Measurements from ENCODE around the gene MITF.

MITF gene

DNA sequence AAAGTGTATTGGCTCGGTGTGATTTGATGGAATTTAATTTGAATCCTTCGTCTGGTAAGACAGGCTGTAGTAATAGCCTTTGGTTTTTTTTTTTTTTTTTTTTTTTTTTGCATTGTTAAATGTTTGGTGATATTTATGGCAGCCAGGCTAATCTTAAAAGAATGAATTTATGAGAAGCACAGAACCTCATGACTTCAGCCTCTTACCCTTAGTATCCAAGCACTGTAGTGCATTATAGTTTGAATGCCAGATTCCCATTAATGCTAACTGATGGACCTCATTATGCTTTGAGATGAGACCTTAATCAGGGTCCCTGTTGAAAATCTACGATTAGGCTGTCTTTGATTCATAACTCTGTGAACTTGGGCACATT, 149.7 kb downstream of the MITF start:
- Histone ChIP-seq H3K4me3 (ENCODE audit: insufficient read depth in 1 of 2, low read depth in 1 of 2, low read length in 2 of 2) (no peak overlapping the region), H3K18ac (ENCODE audit: low read depth in 1 of 2, low read length in 2 of 2) (no peak overlapping the region), H3K79me1 (replicated peaks; ENCODE audit: low read length, poor library complexity, severe bottlenecking) (peaks cover 21% of the 10 kb centered on the region), H2BK15ac (ENCODE audit: low read depth, poor library complexity, severe bottlenecking) (no peak overlapping the region), H3K4me1 (ENCODE audit: control insufficient read depth, insufficient read depth, low read depth, low read length) (peaks cover 2% of the 10 kb centered on the region), H3K9ac (ENCODE audit: low read length) (no peak overlapping the region), H2BK12ac (ENCODE audit: low read length in 2 of 2) (no peak overlapping the region), H3K9me3 (ENCODE audit: control insufficient read depth, low read length) (no peaks in the 10 kb centered on the region), H3K27me3 (ENCODE audit: control insufficient read depth in 1 of 2, insufficient read depth in 1 of 2, low read length in 2 of 2) (no peaks in the 10 kb centered on the region), H3K4ac (ENCODE audit: low read depth in 1 of 2, low read length in 2 of 2) (no peak overlapping the region), H3K36me3 (ENCODE audit: control insufficient read depth in 1 of 2, insufficient read depth in 2 of 2, low read depth in 1 of 2, low read length in 2 of 2) (peaks cover 0 to 11% of the 10 kb centered on the region in 2 experiments), H3K14ac (ENCODE audit: low read length in 2 of 2) (no peak overlapping the region), H2AK5ac (ENCODE audit: low read length, severe bottlenecking) (peak overlapping the region; percentile 47), H3K4me2 (ENCODE audit: low read length, poor library complexity, severe bottlenecking) (no peak overlapping the region), H2AFZ (ENCODE audit: low read depth, low read length) (no peak overlapping the region), H4K8ac (ENCODE audit: low read length) (no peak overlapping the region), H3K27ac (ENCODE audit: low read length, poor library complexity, severe bottlenecking) (no peak overlapping the region), H2BK5ac (ENCODE audit: low read depth, low read length, poor library complexity, severe bottlenecking) (no peak overlapping the region), H4K91ac (ENCODE audit: low read length) (no peak overlapping the region), H3K23ac (ENCODE audit: low read length in 2 of 2) (no peak overlapping the region), H2BK120ac (ENCODE audit: low read depth, low read length) (no peak overlapping the region)
- DNase-seq: no peak
- 99% methylated on average over 3 of the region's 3 CpGs for WGBS

DNA sequence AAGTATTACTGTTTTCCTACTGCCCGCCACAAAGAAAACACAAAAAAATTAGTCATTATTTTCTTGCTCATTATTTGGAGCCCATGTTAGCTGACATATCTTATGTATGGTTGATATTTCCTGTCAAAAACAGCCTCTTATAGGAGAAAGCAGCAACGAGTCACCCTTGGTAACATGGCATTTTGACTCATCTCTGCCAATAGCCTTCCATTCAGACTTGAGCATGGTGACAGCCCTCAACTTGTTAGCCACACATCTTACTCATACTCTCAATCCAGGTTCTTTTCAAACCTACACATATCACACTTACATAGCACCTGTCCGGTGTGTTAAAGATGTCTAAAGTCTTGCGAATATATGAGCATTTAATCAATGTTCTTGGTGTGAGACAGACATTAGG, 150.8 kb downstream of the MITF start:
- WGBS: 53% methylated on average over 1 of the region's 4 CpGs
- Histone ChIP-seq H2BK15ac (ENCODE audit: low read depth, poor library complexity, severe bottlenecking) (no peak overlapping the region), H3K27ac (ENCODE audit: low read length, poor library complexity, severe bottlenecking) (peak overlapping the region; percentile 55), H3K27me3 (ENCODE audit: control insufficient read depth in 1 of 2, insufficient read depth in 1 of 2, low read length in 2 of 2) (no peaks in the 10 kb centered on the region), H3K79me1 (replicated peaks; ENCODE audit: low read length, poor library complexity, severe bottlenecking) (peaks cover 18% of the 10 kb centered on the region), H3K4me2 (ENCODE audit: low read length, poor library complexity, severe bottlenecking) (no peak overlapping the region), H3K4me1 (ENCODE audit: control insufficient read depth, insufficient read depth, low read depth, low read length) (peaks cover 4% of the 10 kb centered on the region), H3K23ac (ENCODE audit: low read length in 2 of 2) (no peak overlapping the region), H3K14ac (ENCODE audit: low read length in 2 of 2) (no peak overlapping the region), H4K91ac (ENCODE audit: low read length) (no peak overlapping the region), H2AFZ (ENCODE audit: low read depth, low read length) (no peak overlapping the region), H2BK12ac (ENCODE audit: low read length in 2 of 2) (no peak overlapping the region), H3K9ac (ENCODE audit: low read length) (no peak overlapping the region), H3K36me3 (ENCODE audit: control insufficient read depth in 1 of 2, insufficient read depth in 2 of 2, low read depth in 1 of 2, low read length in 2 of 2) (peaks cover 0 to under 1% of the 10 kb centered on the region in 2 experiments), H2BK120ac (ENCODE audit: low read depth, low read length) (no peak overlapping the region), H2AK5ac (ENCODE audit: low read length, severe bottlenecking) (no peak overlapping the region), H4K8ac (ENCODE audit: low read length) (no peak overlapping the region), H3K4ac (ENCODE audit: low read depth in 1 of 2, low read length in 2 of 2) (no peak overlapping the region), H3K18ac (ENCODE audit: low read depth in 1 of 2, low read length in 2 of 2) (no peak overlapping the region), H3K9me3 (ENCODE audit: control insufficient read depth, low read length) (no peaks in the 10 kb centered on the region), H2BK5ac (ENCODE audit: low read depth, low read length, poor library complexity, severe bottlenecking) (no peak overlapping the region), H3K4me3 (ENCODE audit: insufficient read depth in 1 of 2, low read depth in 1 of 2, low read length in 2 of 2) (no peak overlapping the region)
- peak; percentile 25 for DNase-seq

DNA sequence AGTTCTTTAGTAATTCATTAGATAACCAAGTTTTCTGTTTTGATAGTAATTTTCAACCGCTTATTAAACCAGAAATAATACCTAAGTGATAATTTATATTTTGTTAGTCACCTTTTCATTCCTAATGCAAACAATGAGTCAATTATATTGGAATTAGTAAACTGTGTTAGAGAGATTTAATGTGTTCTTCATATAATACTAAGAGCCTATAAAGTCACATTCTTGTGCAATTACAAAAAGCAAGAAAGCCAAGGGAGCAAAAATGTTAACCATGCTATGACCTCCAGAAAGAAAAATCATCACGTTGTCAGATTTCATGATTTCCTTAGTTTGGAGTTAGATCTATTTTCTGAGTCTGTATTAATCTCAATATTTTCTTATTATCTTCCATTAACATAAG, 151.4 kb downstream of the MITF start:
- no peak overlapping the region for H2BK12ac ChIP-seq (ENCODE audit: low read length in 2 of 2)
- no peak overlapping the region for H3K4me3 ChIP-seq (ENCODE audit: insufficient read depth in 1 of 2, low read depth in 1 of 2, low read length in 2 of 2)
- no peak overlapping the region for H2AFZ ChIP-seq (ENCODE audit: low read depth, low read length)
- no peak overlapping the region for H3K4ac ChIP-seq (ENCODE audit: low read depth in 1 of 2, low read length in 2 of 2)
- H3K36me3 ChIP-seq (ENCODE audit: control insufficient read depth in 1 of 2, insufficient read depth in 2 of 2, low read depth in 1 of 2, low read length in 2 of 2): no peaks in the 10 kb centered on the region
- DNase-seq: no peak
- peaks cover 4% of the 10 kb centered on the region for H3K4me1 ChIP-seq (ENCODE audit: control insufficient read depth, insufficient read depth, low read depth, low read length)
- H3K9ac ChIP-seq (ENCODE audit: low read length): no peak overlapping the region
- no peak overlapping the region for H2BK5ac ChIP-seq (ENCODE audit: low read depth, low read length, poor library complexity, severe bottlenecking)
- no peak overlapping the region for H3K27ac ChIP-seq (ENCODE audit: low read length, poor library complexity, severe bottlenecking)
- no peaks in the 10 kb centered on the region for H3K9me3 ChIP-seq (ENCODE audit: control insufficient read depth, low read length)
- H2AK5ac ChIP-seq (ENCODE audit: low read length, severe bottlenecking): no peak overlapping the region
- H4K8ac ChIP-seq (ENCODE audit: low read length): no peak overlapping the region
- no peak overlapping the region for H3K23ac ChIP-seq (ENCODE audit: low read length in 2 of 2)
- H3K79me1 ChIP-seq (replicated peaks; ENCODE audit: low read length, poor library complexity, severe bottlenecking): peaks cover 13% of the 10 kb centered on the region
- H3K18ac ChIP-seq (ENCODE audit: low read depth in 1 of 2, low read length in 2 of 2): no peak overlapping the region
- no peak overlapping the region for H2BK15ac ChIP-seq (ENCODE audit: low read depth, poor library complexity, severe bottlenecking)
- H2BK120ac ChIP-seq (ENCODE audit: low read depth, low read length): no peak overlapping the region
- WGBS: no CpG with 5 or more reads among the region's 2 CpGs
- no peak overlapping the region for H4K91ac ChIP-seq (ENCODE audit: low read length)
- no peak overlapping the region for H3K4me2 ChIP-seq (ENCODE audit: low read length, poor library complexity, severe bottlenecking)
- H3K27me3 ChIP-seq (ENCODE audit: control insufficient read depth in 1 of 2, insufficient read depth in 1 of 2, low read length in 2 of 2): no peaks in the 10 kb centered on the region
- H3K14ac ChIP-seq (ENCODE audit: low read length in 2 of 2): no peak overlapping the region

DNA sequence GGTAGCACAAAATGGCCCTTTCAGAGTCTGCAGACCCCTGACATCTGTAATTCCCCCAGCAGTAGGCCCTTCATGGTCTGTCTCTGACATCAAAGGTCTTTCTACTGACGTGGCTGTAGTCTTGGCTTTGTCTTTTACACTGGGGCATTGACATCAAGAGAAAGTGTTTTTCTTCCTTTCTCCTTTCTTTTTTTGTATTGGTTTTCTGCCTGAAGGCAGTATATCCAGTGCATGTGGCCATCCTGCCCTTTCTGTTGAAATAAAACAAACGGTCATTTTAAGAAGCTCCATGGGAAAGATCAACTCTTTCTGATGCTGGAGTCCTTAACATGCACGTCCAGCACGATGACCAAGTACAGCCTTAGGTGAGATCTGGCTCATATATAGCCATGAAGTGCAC, 153.4 kb downstream of the MITF start:
- no peak overlapping the region for H2BK12ac ChIP-seq (ENCODE audit: low read length in 2 of 2)
- H3K4me3 ChIP-seq (ENCODE audit: insufficient read depth in 1 of 2, low read depth in 1 of 2, low read length in 2 of 2): no peak overlapping the region
- DNase-seq: no peak
- H2AK5ac ChIP-seq (ENCODE audit: low read length, severe bottlenecking): peak overlapping the region; percentile 35
- no peaks in the 10 kb centered on the region for H3K27me3 ChIP-seq (ENCODE audit: control insufficient read depth in 1 of 2, insufficient read depth in 1 of 2, low read length in 2 of 2)
- no peaks in the 10 kb centered on the region for H3K36me3 ChIP-seq (ENCODE audit: control insufficient read depth in 1 of 2, insufficient read depth in 2 of 2, low read depth in 1 of 2, low read length in 2 of 2)
- H3K4me2 ChIP-seq (ENCODE audit: low read length, poor library complexity, severe bottlenecking): no peak overlapping the region
- H2BK15ac ChIP-seq (ENCODE audit: low read depth, poor library complexity, severe bottlenecking): no peak overlapping the region
- WGBS: 97% methylated on average over 4 of the region's 4 CpGs
- peaks cover 4% of the 10 kb centered on the region for H3K4me1 ChIP-seq (ENCODE audit: control insufficient read depth, insufficient read depth, low read depth, low read length)
- no peak overlapping the region for H4K91ac ChIP-seq (ENCODE audit: low read length)
- no peak overlapping the region for H3K27ac ChIP-seq (ENCODE audit: low read length, poor library complexity, severe bottlenecking)
- no peak overlapping the region for H3K4ac ChIP-seq (ENCODE audit: low read depth in 1 of 2, low read length in 2 of 2)
- H2BK120ac ChIP-seq (ENCODE audit: low read depth, low read length): no peak overlapping the region
- no peak overlapping the region for H3K9ac ChIP-seq (ENCODE audit: low read length)
- no peak overlapping the region for H3K18ac ChIP-seq (ENCODE audit: low read depth in 1 of 2, low read length in 2 of 2)
- peaks cover 12% of the 10 kb centered on the region for H3K79me1 ChIP-seq (replicated peaks; ENCODE audit: low read length, poor library complexity, severe bottlenecking)
- H2BK5ac ChIP-seq (ENCODE audit: low read depth, low read length, poor library complexity, severe bottlenecking): no peak overlapping the region
- H3K23ac ChIP-seq (ENCODE audit: low read length in 2 of 2): no peak overlapping the region
- H2AFZ ChIP-seq (ENCODE audit: low read depth, low read length): no peak overlapping the region
- no peak overlapping the region for H3K14ac ChIP-seq (ENCODE audit: low read length in 2 of 2)
- H4K8ac ChIP-seq (ENCODE audit: low read length): no peak overlapping the region
- H3K9me3 ChIP-seq (ENCODE audit: control insufficient read depth, low read length): no peaks in the 10 kb centered on the region
